Cardiac fibroblast (primary cell): ENCODE results near the gene RBMS1.
"Not testable (repeated sequence)": the region's sequence is repeated elsewhere in the genome, so short reads cannot be mapped to it uniquely, and the experiment has no call there.

Source experiments
- DNase-seq, 2 donors: peaks; one replicate each; pipeline versions ENCODE4 v3.0.0 to v3.0.0-alpha.2; 2010; ENCODE audit warnings: low read depth in 2 of 2
- H3K4me3 ChIP-seq, 2 donors: replicated peaks in 1 of 2; 1 replicate in 1 of 2; 2 replicates in 1 of 2; pipeline ENCODE4 v1.5.1; 2011; ENCODE audit warnings: low read depth in 2 of 2, low read length in 2 of 2, mild to moderate bottlenecking in 2 of 2, moderate library complexity in 1 of 2
- TF ChIP-seq, protein P1 (sequence below): IDR thresholded peaks from one replicate; pipeline ENCODE4 v1.5.1; 2011; ENCODE audit warnings: low read depth, mild to moderate bottlenecking, low read length, inconsistent platforms

RBMS1 gene

DNA sequence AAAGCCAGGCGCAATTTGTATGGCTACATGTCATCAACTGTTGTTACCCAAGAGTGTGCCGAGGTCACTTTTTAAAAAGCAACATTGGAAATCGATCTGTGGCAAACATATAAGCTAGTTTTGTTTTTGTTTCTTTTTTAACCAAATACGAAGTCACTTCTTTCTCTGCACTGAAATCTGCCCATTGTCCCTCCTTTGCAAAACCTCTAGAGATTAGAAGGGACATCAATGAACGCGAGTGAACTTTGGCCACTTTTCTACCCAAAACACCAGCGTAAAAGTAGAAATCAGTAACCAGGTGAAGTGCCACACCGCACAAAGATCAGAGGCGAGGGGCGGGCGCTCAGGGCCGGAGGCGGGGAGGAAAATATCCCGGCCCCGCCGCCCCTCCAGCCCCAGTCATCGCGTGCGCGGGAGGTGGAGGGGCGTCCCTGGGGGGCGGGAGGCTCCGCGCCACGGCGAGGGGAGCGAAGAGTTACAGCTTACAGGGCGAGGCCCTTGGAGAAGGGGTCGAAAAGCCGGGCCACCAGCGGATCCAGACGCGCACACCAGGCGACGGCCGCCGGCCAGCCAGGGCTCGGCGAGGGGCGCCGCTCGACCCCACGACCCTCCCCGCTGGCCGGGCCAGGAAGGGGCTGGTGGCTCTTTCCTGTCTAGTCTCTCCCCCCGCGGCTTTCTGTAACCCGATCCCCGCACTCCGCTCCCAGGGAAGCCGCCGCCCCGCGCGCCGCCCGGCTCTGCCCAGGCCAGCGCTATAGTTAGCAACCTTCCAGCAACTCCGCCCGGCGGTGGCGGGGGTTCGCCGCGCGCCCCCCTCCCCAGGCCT, 993 bp downstream of the RBMS1 start:
- DNase-seq = peak; percentile 76 to 82

DNA sequence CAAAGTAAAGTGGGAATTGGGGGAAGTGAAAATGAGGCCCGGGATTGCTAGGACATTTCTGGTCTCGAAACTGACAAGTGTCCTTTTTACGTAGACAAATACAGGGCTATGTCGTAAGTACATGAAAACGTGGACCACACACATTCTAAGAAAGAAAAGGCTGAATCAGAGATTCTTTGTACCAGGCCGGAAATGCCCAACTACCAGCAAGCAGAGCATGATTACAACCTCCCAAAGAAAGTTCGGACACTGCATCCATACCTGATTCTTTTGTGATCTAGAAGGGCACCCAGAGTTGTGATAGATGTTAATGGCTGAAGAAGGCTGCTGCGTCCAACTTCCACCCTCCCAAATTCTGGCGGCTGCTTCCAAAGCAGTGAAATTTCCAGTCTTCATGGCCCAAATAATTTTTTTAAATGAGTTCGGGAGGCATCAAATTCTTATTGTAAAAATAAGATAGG, 1.7 kb downstream of the RBMS1 start:
- peak overlapping the region; percentile 76 to 86 for H3K4me3 ChIP-seq
- DNase-seq = peak; percentile 82 to 86
- TF ChIP-seq, protein P1, sequence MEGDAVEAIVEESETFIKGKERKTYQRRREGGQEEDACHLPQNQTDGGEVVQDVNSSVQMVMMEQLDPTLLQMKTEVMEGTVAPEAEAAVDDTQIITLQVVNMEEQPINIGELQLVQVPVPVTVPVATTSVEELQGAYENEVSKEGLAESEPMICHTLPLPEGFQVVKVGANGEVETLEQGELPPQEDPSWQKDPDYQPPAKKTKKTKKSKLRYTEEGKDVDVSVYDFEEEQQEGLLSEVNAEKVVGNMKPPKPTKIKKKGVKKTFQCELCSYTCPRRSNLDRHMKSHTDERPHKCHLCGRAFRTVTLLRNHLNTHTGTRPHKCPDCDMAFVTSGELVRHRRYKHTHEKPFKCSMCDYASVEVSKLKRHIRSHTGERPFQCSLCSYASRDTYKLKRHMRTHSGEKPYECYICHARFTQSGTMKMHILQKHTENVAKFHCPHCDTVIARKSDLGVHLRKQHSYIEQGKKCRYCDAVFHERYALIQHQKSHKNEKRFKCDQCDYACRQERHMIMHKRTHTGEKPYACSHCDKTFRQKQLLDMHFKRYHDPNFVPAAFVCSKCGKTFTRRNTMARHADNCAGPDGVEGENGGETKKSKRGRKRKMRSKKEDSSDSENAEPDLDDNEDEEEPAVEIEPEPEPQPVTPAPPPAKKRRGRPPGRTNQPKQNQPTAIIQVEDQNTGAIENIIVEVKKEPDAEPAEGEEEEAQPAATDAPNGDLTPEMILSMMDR = no peak

More for the DNA sequence above, 993 bp downstream of the RBMS1 start:
- peak overlapping the region; percentile 76 to 86 for H3K4me3 ChIP-seq
- TF ChIP-seq, protein P1 = no peak

DNA sequence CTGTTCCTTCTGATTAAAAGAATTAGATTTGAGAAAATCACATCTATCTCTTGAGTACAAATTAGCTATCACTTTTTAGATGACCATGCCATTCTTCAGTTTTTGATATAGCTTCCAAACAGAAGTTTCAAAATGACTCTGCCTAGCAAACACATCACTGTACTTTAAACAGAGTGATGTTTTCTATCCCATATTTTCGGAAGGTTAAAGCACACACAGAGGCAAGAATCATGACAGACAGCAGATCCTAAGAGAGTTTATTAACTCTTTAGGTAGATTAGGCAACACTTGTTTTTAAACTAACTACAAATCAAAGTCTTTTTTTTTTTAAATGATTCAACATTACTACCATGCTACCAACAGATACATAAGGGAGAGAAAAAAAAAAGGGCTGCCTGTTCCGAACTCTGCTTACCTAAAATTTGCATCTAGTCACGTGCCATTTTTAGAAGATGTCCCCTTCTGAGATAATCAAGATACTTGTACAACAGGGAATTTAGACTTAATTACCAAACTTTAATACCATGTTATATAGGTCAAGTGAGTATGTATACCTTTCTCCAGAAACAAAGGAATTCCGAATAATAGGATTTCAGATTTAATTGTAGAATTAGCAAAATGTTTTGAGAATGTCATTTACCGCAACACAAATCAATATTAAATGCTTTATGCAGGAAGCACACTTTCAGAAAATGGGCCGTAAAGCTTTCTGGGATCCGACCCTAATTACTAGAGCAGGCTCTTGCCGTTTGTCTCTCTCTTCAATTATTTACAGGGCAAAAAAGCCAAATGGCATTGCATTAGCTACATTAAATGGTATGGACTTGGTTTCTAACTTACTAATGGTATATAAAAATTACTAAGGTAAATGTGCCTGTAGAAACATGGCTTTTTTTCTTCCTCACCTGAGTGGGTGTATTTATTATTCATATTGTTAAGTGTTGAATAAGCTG, 2.6 kb downstream of the RBMS1 start:
- H3K4me3 ChIP-seq = peak overlapping the region; percentile 76 to 86
- no peak for DNase-seq
- TF ChIP-seq, protein P1 = no peak

DNA sequence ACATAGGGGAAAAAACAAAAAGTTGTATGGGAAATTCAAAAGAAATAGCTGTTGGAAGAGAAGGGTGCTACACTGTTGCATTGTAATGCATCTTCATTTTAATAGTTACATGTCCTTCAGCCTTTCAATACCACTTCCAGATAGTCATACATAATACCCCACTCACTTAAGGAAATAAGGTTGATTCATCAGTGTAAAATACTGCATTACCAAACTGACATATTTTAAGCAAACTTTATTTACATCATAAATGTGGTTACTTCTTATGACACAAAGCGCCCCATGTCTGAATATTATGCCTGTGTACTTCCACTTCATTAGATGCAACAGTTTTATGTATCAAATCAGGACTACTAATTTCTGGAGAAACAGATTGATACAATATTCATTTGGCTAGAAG, 4.5 kb downstream of the RBMS1 start:
- DNase-seq = peak in 1 of 2 donors; percentile 58
- H3K4me3 ChIP-seq = no peak overlapping the region
- TF ChIP-seq, protein P1 = no peak

- H3K4me3 ChIP-seq = not testable (repeated sequence)
Observed at GRCh38 chr2:160488289-160488688, 5.3 kb downstream of the RBMS1 start.

GRCh38 chr2:160486341-160486740, 7.3 kb downstream of the RBMS1 start:
- TF ChIP-seq, protein P1 = no peak
- no peak overlapping the region for H3K4me3 ChIP-seq
- peak; percentile 34 to 42 for DNase-seq

More at GRCh38 chr2:160488289-160488688, 5.3 kb downstream of the RBMS1 start:
- not testable (repeated sequence) for DNase-seq
